ENCODE data around the gene NEAT1. TPM values are rescaled to one million over a fixed set of nuclear protein-coding genes. Genes with fewer than 3 reads are reported as not detected.

Gene NEAT1
- total and polyA plus RNA-seq, 2 experiments from 2014 or later = 5.3 to 7.2 TPM

- Mint-ChIP-seq H3K27me3 (ENCODE audit: insufficient read depth, low read depth, poor library complexity) (peaks cover 18% of the 10 kb centered on the region), H3K4me1 (peaks cover 20% of the 10 kb centered on the region), H3K4me3 (no peak overlapping the region), H3K36me3 (ENCODE audit: low read depth) (no peaks in the 10 kb centered on the region), H3K9me3 (no peaks in the 10 kb centered on the region), H3K27ac (peak overlapping the region; percentile 52; the same call in 1 of the 2 replicates)
- Histone ChIP-seq H3K36me3 (ENCODE audit: insufficient read depth) (no peaks in the 10 kb centered on the region), H3K9me2 (ENCODE audit: insufficient read depth) (no peaks in the 10 kb centered on the region), H3K4me2 (no peak overlapping the region), H3K27me3 (ENCODE audit: insufficient read depth) (no peaks in the 10 kb centered on the region), H3F3A (replicated peaks; ENCODE audit: low read depth) (no peaks in the 10 kb centered on the region), H3K4me1 (ENCODE audit: insufficient read depth) (peaks cover 8% of the 10 kb centered on the region), H3K79me2 (replicated peaks; ENCODE audit: insufficient read depth) (no peaks in the 10 kb centered on the region), H3K4me3 (no peak overlapping the region), H2AFZ (no peak overlapping the region), H3K27ac (ENCODE audit: low read depth) (no peak overlapping the region), H4K20me1 (replicated peaks; ENCODE audit: insufficient read depth) (no peaks in the 10 kb centered on the region)
- TF ChIP-seq CREB1 (CRISPR knock-in tag; IDR thresholded peaks at IDR 0.05; ENCODE audit: low read depth) = no peak
- TF ChIP-seq ZNF331 (CRISPR knock-in tag; IDR thresholded peaks at IDR 0.05; ENCODE audit: low read depth) = no peak
- TF ChIP-seq EZH2 (IDR thresholded peaks at IDR 0.05; ENCODE audit: low read depth, unreplicated experiment) = no peak
- no peak for TF ChIP-seq EZH2phosphoT487 (IDR thresholded peaks at IDR 0.05; ENCODE audit: unreplicated experiment)
- no peak for TF ChIP-seq POLR2AphosphoS5 (IDR thresholded peaks at IDR 0.05; ENCODE audit: low read depth)
- no peak for TF ChIP-seq ETS1 (IDR thresholded peaks at IDR 0.05)
- TF ChIP-seq JUNB (IDR thresholded peaks at IDR 0.05; ENCODE audit: unreplicated experiment) = no peak
- no peak for TF ChIP-seq ZNF462 (CRISPR knock-in tag; IDR thresholded peaks at IDR 0.05)
- no peak for TF ChIP-seq REST (IDR thresholded peaks at IDR 0.05; ENCODE audit: unreplicated experiment)
- TF ChIP-seq NANOG (IDR thresholded peaks at IDR 0.05; ENCODE audit: borderline replicate concordance) = no peak
- TF ChIP-seq STAT1 (IDR thresholded peaks at IDR 0.05; ENCODE audit: unreplicated experiment) = no peak
- no peak for TF ChIP-seq CTCF (conservative IDR thresholded peaks at IDR 0.05; ENCODE audit: low read depth in 2 of 2)
- no peak for TF ChIP-seq ZNF114 (CRISPR knock-in tag; IDR thresholded peaks at IDR 0.05)
- DNase-seq (ENCODE audit: low spot score) (no peak), ATAC-seq (no peak)
Observed at GRCh38 chr11:65379698-65380459, 42.7 kb upstream of the NEAT1 start.

Data from GM23338 (cell line).